Ascending aorta (tissue), 2 donors: ENCODE measurements around the gene WDR37. TPM values are rescaled to one million over a fixed set of nuclear protein-coding genes. Genes with fewer than 3 reads are reported as not detected.

Experiments used
- DNase-seq, 2 donors: peaks; one replicate each; pipeline ENCODE4 v3.0.0-alpha.2; 2019; ENCODE audit warnings: low spot score in 2 of 2
- H3K27ac ChIP-seq, 2 donors: fragments of 200-600 bp; sonication (generic); one replicate each; pipeline ENCODE4 v1.5.1; 2016 to 2017; ENCODE audit warnings: mild to moderate bottlenecking in 1 of 2
- H3K27me3 ChIP-seq: fragments of 200-600 bp; sonication (generic); one replicate; pipeline ENCODE4 v1.5.1; 2017
- H3K36me3 ChIP-seq, 2 donors: fragments of 200-600 bp; sonication (generic); one replicate each; pipeline ENCODE4 v1.5.1; 2016
- H3K4me1 ChIP-seq, 2 donors: fragments of 200-600 bp; sonication (generic); one replicate each; pipeline ENCODE4 v1.5.1; 2016 to 2017; ENCODE audit warnings: mild to moderate bottlenecking in 1 of 2
- H3K4me3 ChIP-seq, 2 donors: fragments of 200-600 bp; sonication (generic); one replicate each; pipeline ENCODE4 v1.5.1; 2016 to 2017; ENCODE audit warnings: mild to moderate bottlenecking in 1 of 2
- H3K9me3 ChIP-seq, 2 donors: fragments of 200-600 bp; sonication (generic); one replicate each; pipeline ENCODE4 v1.5.1; 2016
- intact Hi-C: fragments of 100-400 bp; cut with DNase I; formaldehyde crosslinking; loops from one replicate; pipeline ENCODE4 v1.15.1; 2023
- total RNA-seq: library from RNA; depleted of rRNA; stranded (reverse); fragments of >200 nt; gene quantifications from one replicate; pipeline ENCODE4 v1.1.0, GENCODE V29; 2016
- TF ChIP-seq, protein P1 (sequence below), 3 experiments: fragments of 200-600 bp in 2 of 3; fragments of 450-650 bp in 1 of 3; sonication (generic) in 2 of 3; IDR thresholded peaks; one replicate each; pipeline ENCODE4 v1.5.1; 2016 to 2019; ENCODE audit warnings: antibody characterized with exemption in 3 of 3, mild to moderate bottlenecking in 1 of 3, moderate library complexity in 1 of 3

WDR37 gene
- total RNA-seq, 1 donor from 2014 or later, result 4.4 TPM

DNA sequence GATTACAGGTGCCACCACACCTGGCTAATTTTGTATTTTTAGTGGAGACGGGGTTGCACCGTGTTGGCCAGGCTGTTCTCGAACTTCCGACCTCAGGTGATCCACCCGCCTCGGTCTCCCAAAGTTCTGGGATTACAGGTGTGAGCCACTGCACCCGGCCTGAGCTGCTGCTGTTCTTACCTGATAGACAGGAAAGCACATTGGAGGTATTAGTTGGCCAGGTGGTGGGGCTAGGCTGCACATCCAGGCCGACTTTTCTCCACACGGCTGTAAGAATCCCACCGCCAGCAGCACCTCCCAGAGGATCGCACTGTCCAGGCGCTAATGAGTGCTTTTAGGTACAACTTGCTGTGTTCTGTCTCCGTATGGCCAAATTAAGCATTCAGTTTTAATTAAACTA, 112.6 kb downstream of the WDR37 start:
- Histone ChIP-seq H3K4me1 (no peaks in the 10 kb centered on the region), H3K27ac (no peak overlapping the region), H3K4me3 (no peak overlapping the region), H3K36me3 (no peaks in the 10 kb centered on the region), H3K9me3 (no peaks in the 10 kb centered on the region), H3K27me3 (no peaks in the 10 kb centered on the region)
- no peak for DNase-seq
- TF ChIP-seq, protein P1, sequence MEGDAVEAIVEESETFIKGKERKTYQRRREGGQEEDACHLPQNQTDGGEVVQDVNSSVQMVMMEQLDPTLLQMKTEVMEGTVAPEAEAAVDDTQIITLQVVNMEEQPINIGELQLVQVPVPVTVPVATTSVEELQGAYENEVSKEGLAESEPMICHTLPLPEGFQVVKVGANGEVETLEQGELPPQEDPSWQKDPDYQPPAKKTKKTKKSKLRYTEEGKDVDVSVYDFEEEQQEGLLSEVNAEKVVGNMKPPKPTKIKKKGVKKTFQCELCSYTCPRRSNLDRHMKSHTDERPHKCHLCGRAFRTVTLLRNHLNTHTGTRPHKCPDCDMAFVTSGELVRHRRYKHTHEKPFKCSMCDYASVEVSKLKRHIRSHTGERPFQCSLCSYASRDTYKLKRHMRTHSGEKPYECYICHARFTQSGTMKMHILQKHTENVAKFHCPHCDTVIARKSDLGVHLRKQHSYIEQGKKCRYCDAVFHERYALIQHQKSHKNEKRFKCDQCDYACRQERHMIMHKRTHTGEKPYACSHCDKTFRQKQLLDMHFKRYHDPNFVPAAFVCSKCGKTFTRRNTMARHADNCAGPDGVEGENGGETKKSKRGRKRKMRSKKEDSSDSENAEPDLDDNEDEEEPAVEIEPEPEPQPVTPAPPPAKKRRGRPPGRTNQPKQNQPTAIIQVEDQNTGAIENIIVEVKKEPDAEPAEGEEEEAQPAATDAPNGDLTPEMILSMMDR (IDR thresholded peaks at IDR 0.05), result no peak
- intact Hi-C loops, result no loop called here

GRCh38 chr10:1169186-1169885, 113.2 kb downstream of the WDR37 start:
- H3K4me3 ChIP-seq, result no peak overlapping the region
- no peaks in the 10 kb centered on the region for H3K27me3 ChIP-seq
- intact Hi-C loops, result no loop called here
- H3K4me1 ChIP-seq, result no peaks in the 10 kb centered on the region
- TF ChIP-seq, protein P1 (IDR thresholded peaks at IDR 0.05), result no peak
- no peaks in the 10 kb centered on the region for H3K36me3 ChIP-seq
- no peak for DNase-seq
- H3K9me3 ChIP-seq, result no peaks in the 10 kb centered on the region
- no peak overlapping the region for H3K27ac ChIP-seq

DNA sequence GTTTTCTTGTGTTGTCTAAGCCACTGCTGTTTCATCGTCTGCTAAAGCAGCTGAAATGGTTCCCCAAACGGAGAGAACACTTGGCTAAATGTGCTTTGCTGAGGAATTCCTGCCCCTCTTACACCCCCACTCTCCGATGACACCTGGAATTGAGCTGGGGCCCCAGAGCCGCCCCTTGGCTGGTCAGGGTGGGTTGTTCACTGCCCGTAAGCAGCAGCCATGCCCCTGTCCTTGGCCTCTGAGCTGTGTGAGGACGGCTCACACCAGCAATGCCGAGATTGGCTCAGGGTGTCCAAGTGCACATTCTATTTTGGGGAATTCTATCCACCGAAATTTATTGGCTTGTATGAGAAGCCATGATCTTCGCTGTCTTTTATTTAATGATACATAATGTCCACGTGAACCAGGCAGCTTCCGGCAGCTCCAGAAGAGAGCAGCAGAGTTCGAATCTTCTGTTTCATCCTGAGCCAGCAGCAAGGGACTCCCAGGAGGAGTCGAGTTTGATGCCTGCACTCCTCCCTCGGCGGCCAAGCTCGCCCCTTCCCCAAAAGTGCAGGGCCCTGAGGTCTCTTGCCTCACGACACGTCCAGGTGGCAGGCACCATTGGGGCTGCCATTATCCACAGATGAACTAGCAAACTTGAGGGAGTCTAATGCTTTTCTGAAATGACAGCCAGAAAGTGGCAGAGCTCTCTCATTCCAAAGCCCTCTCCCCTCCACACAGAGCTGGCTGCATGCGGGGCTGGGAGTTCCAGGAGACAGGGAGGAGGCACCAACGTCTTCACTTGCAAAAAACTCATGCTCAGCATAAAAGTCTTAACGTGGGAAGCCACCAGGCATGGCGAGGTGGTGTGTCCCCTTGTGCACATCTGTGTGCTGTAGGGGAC, 114.0 kb downstream of the WDR37 start:
- DNase-seq, result no peak
- Histone ChIP-seq H3K27ac (no peak overlapping the region), H3K27me3 (no peaks in the 10 kb centered on the region), H3K4me1 (no peaks in the 10 kb centered on the region), H3K9me3 (no peaks in the 10 kb centered on the region), H3K36me3 (no peaks in the 10 kb centered on the region), H3K4me3 (no peak overlapping the region)
- TF ChIP-seq, protein P1 (IDR thresholded peaks at IDR 0.05), result no peak
- intact Hi-C loops, result no loop called here

GRCh38 chr10:1170867-1171180, 114.6 kb downstream of the WDR37 start:
- Histone ChIP-seq H3K9me3 (no peaks in the 10 kb centered on the region), H3K27ac (no peak overlapping the region), H3K4me3 (no peak overlapping the region), H3K36me3 (no peaks in the 10 kb centered on the region), H3K27me3 (no peaks in the 10 kb centered on the region), H3K4me1 (no peaks in the 10 kb centered on the region)
- DNase-seq, result no peak
- intact Hi-C loops, result no loop called here
- TF ChIP-seq, protein P1 (IDR thresholded peaks at IDR 0.05), result no peak

DNA sequence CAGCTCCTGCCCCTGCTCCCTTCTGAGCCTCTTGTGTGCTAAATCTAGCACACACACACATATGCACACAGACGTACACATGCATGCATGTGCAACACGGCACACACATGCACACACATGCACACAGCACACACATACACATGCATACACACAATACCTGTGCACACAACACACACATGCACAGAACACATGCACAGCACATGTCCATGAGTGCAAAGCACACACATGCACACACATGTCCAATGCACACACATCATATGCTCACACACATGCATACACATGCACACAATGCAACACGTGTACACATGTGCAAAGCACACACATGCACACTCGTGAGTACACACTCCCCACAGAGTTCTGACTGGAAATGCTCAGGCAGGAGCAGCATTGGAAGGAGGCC, 115.0 kb downstream of the WDR37 start:
- Histone ChIP-seq H3K9me3 (no peaks in the 10 kb centered on the region), H3K4me3 (no peak overlapping the region), H3K36me3 (no peaks in the 10 kb centered on the region), H3K27ac (no peak overlapping the region), H3K27me3 (no peaks in the 10 kb centered on the region), H3K4me1 (no peaks in the 10 kb centered on the region)
- no peak for DNase-seq
- intact Hi-C loops, result no loop called here
- TF ChIP-seq, protein P1 (IDR thresholded peaks at IDR 0.05), result no peak
